SH-SY5Y (cell line): ENCODE data around the gene GFOD1.

Experiments
- GATA2 ChIP-seq: IDR thresholded peaks from 2 replicates; pipeline ENCODE4 v1.6.1; 2011; ENCODE audit warnings: mild to moderate bottlenecking, low read depth, low read length
- GATA3 ChIP-seq: IDR thresholded peaks from 2 replicates; pipeline ENCODE4 v1.6.1; 2011; ENCODE audit warnings: low read depth, mild to moderate bottlenecking, low read length, moderate library complexity

GRCh38 chr6:13314806-13315205 is 172.6 kb downstream of the GFOD1 start:
- no peak for TF ChIP-seq GATA3
- TF ChIP-seq GATA2, result no peak
